Hematopoietic multipotent progenitor cell treated with erythropoietin and hydrocortisone succinate and interleukin-3 and kit ligand, for 8 days (in vitro differentiated cells): Measurements from ENCODE around the gene GALNS.
"Not testable (repeated sequence)": the region's sequence is repeated elsewhere in the genome, so short reads cannot be mapped to it uniquely, and the experiment has no call there.

Experiments used
- DNase-seq: peaks from one replicate; pipeline ENCODE4 v3.0.0-alpha.2; 2015

The GALNS gene

GRCh38 chr16:88834670-88835069 is 22.1 kb downstream of the GALNS start:
- no peak for DNase-seq

GRCh38 chr16:88833086-88833485 is 23.7 kb downstream of the GALNS start:
- DNase-seq: no peak

GRCh38 chr16:88831838-88832237 is 24.9 kb downstream of the GALNS start:
- no peak for DNase-seq

DNA sequence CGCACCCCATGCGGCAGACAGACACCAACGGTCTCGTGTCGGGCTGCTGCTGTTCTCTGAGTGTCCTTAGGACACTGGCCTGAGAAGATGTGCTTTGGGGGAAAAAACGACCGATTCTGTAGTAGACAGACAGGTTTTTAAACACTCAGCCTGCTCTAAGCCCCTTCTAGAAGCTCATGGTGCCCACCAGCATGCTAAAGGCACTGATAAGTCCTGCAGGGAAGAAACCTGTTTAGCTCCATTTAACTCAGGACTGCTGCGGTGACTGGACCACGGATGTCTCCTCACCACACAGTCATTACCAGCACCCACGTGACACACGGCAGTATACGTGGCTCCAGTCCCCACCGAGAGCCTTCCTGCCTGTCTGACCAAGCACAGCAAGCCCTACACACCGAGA is 26.0 kb downstream of the GALNS start:
- no peak for DNase-seq

- no peak for DNase-seq
These were observed 26.5 kb downstream of the GALNS start for GRCh38 chr16:88830258-88830657.

- DNase-seq: no peak
These were observed 28.0 kb downstream of the GALNS start for GRCh38 chr16:88828711-88829110.

DNA sequence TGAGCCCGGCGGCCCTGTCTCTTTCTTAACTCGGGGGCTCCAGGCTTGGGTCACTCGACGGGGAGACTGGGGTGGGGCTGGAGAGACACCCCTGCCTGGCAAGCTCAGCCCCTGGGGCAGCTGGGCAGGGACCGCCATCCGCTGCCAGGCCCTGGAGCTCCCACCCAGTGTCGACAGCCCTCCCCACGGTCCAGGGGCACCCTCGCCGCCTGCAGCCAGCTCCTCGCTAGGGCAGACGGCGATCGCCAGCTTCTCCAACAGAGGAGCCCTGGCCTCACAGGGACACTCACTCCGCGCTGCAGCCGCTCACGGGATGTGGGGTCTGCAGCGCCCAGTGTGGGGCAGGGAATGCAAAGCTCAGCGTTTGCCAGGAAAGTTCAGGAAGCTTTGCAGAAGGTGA is 29.0 kb downstream of the GALNS start:
- DNase-seq: no peak

DNA sequence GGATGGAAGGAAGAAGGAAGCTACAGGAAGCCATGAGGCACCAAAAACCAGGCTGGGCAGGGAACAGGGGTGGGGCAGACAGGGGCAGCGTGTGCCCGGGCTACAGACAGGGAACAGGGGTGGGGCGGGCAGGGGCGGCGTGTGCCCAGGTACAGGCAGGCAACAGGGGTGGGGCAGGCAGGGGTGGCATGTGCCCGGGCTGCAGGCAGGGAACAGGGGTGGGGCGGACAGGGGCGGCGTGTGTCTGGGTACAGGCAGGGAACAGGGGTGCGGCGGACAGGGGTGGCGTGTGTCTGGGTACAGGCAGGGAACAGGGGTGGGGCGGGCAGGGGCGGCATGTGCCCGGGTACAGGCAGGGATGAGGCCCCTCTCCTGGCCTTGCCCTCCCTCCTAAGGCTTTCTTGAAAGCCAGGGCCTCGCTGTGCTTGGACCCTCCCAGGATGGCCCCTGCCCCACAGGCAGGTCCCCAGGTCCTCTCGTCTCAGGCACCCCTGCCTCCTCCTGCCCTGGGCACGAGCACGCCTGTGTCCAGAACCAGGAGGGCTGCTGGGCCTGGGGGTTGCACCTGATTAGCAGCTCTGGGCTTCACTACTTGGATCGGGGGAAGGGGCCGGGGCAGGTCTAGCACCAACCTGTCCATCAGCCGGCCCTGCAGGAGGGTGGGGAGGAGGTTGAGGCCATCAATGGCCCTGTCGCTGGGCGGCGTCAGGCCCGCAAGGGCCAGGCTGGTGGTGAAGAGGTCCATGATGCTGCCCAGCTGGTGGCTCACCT is 30.5 kb downstream of the GALNS start:
- DNase-seq: no peak

DNA sequence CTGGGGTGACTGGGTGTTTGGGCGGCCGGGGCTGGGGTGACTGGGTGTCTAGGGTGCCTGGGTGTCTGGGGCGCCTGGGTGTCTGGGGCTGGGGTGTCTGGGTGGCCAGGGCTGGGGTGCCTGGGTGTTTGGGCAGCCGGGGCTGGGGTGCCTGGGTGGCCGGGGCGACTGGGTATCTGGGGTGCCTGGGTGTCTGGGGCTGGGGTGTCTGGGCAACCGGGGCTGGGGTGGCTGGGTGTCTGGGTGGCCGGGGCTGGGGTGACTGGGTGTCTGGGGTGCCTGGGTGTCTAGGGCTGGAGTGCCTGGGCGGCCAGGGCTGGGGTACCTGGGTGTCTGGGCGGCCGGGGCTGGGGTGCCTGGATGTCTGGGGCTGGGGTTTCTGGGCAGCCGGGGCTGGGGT is 31.6 kb downstream of the GALNS start:
- no peak for DNase-seq

GRCh38 chr16:88824256-88825077 is 32.3 kb downstream of the GALNS start:
- no peak for DNase-seq

GRCh38 chr16:88823646-88824045 is 33.1 kb downstream of the GALNS start:
- not testable (repeated sequence) for DNase-seq

DNA sequence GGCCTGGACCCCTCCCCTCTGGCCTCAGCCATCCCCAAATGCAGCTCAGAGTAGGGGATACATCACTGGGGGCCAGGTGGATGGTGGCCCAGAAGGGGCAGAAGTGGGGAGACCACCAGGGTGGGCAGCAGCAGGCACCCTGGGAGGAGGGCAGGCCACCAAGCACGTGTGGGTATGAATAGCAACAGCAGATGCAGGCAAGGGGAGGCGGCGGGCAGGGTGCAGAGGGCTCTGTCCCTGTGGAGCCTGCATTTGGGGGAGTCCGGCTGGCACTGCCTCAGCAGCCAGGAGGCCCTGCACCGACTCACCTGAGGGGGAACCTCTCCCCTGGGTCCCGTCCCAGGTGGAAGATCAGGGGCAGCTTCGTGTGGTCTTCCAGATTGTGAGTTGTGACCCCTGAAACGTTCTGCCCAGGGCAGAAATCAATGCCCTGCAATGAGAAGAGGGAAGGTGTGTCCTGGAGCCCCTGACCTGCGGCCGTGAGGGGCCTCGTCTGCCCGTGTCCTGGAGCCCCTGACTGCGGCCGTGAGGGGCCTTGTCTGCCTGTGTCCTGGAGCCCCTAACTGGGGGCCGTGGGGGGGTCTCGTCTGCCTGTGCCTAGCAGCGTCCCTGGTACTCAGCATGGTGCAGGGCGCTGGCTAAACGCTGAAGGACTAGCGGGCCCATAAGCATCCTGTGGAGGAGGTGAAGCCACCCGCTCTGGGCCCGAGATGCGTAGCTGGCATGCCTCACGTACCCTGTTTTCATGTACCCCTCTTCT is 34.3 kb downstream of the GALNS start:
- no peak for DNase-seq

DNA sequence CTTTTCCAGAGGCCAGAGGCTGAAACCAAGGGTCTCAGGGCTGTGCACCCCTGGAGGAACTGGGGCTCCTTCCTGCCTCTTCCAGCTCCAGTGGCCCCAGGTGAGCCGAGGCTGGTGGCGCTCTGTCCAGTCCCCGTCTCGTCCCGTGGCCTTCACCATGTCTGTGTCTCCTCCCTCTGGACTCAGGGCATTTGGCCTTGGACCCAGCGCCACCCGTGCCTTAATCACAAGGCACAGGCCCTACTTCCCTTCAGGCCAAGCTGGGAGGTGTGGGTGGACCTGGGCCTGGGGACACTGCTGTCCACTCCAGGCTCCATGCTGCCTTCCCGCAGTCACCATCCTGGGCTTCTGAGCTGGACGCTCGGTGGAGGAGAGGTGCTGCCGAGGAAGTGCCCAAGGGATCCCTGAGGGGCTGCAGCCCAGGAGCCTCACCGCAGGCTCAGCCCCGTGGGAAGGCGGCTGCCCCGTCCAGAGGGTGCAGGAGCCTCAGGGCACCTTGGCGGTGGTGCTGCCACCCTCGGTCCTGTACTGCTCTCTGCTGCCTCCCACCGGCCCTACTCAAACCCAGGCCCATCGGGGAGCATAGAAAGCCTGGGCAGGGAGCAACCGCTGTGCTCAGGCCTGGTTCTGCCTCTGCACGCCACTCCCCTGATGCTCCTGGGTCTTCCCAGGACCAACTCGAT is 35.4 kb downstream of the GALNS start:
- no peak for DNase-seq

DNA sequence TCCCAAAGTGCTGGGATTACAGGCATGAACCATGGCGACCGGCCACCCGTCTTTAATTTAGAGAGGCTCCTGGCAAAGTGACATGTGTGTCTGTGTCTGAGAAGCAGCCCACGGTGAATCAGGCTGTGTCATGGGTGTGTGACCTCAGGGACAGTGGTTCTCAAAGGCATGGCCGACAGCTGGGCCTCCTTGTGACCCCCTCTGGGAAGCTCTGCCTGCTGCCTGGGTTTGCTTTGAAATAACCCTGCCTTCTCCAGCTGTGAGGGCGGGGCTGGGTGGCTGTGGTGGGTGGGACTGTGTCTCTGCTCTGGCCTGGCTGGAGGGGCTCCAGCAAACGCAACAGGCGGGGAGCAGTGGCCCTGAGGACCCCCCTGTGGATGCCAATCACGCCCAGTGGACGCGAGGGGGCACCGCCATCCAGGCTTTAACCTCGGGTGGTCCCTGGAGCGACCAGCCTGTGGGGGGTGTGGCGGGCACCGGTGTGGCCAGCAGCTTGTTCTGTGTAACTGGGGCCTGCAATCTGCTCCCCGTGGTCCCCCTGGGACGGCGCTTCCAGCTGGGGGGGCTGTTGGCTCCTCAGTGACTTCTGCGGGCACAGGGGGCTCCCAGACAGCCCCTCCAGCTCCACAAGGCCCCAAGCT is 36.2 kb downstream of the GALNS start:
- DNase-seq: no peak

DNA sequence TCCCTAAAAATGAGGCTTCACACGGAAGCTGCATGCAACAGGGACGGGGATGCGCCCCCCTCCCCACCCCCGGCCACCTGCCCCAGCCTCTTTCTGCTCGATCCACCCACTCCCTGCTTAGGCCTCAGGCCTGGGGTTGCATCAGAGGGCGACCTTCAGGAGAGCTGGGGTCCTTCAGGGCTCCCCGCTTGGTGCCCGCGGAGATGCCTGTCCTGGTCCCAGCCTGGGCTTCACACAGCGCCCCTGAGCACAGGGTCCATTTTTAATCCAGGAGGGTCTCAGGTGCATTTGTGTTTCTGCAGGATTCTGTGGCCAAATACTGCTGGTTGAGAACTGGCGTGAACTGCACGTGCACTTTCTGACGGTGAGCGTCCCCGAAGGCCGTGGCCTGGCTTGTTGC is 37.6 kb downstream of the GALNS start:
- no peak for DNase-seq

DNA sequence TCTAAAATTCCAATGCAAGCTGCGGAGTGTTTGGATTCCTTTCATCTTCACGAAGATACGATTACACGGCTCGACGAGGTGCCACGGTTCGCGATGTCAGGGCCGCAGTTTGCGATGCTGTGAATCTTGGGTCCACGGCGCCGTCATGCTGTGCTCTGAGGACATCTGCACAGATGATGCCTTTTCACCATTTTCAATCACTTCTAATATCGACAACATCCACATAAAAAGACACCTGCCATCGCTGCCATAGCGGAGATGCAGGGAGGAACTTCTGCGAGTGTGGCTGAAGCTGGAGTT is 38.2 kb downstream of the GALNS start:
- DNase-seq: no peak

DNA sequence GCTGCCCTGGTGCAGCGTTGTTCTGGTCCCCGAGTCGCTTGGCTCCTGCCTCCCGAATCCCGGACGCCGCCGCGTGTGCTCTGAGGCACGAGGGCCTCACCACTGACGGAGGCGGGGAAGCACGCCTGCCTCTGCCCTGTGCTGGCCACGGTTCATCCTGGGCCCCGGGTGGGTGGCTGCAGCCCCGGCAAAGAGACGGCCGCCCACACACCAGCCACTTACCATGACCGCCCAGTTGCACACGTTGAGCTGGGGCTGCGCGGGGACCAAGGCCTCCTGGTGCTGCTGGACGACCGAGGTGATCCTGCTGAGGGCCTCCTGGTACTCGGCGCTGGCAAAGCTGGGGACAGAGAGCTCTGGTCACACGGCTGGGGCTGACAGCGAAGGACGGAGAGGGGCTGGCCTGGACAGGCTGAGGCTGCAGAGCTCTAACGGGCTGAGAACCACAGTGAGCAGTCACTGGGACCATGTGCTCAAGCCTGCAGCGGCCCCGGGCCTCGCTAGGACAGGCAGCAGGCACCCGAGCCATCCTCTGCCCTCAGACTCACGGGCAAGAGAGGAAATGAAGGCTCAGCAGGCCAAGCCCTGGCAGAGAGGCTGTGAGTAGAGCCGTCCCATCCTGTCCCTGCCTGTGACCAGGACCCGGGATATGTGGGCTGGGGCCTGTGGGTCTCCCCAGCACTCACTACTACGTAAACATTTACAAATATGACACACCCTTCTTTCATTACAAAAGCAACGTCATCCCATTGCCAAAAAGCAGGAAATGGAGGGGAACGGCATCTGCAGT is 38.8 kb downstream of the GALNS start:
- DNase-seq: no peak

DNA sequence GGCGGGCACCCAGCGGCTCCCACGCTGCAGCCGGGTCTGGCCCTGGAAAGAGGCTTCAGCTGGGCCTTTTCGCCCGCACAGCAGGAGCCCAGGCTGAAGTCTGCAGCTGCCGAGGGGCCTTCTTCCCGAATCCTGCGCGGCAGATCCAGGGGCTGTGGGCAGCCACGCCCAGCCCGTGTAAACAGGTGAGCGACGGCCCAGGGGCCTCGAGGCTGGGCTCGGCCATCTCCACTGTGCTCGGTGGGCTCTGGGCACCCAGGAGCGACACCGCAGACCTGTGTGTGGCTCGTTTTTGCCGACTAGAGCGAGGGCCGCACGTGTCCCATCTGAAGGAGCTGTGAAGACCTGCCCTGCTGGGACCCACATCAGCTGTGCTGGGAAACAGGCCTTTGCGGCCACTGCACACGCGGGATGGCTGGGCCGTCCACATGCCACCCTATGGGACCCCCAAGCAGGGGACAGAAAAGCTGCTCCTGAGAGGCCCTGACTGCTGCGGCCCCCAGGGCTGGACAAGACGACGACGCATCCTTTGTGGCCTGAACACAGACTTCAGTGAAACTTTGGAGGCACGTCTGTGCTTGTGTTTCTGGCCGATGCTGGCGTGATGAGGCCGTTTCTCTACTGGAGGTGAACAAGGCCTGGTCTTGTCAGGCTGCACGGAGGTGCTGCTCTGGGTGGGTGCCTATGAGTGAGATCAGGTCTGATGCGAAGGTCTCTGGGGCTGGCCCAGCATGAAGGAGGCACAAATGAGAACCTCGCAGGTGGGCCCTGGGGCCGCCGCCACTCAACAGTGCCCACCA is 39.8 kb downstream of the GALNS start:
- DNase-seq: no peak

DNA sequence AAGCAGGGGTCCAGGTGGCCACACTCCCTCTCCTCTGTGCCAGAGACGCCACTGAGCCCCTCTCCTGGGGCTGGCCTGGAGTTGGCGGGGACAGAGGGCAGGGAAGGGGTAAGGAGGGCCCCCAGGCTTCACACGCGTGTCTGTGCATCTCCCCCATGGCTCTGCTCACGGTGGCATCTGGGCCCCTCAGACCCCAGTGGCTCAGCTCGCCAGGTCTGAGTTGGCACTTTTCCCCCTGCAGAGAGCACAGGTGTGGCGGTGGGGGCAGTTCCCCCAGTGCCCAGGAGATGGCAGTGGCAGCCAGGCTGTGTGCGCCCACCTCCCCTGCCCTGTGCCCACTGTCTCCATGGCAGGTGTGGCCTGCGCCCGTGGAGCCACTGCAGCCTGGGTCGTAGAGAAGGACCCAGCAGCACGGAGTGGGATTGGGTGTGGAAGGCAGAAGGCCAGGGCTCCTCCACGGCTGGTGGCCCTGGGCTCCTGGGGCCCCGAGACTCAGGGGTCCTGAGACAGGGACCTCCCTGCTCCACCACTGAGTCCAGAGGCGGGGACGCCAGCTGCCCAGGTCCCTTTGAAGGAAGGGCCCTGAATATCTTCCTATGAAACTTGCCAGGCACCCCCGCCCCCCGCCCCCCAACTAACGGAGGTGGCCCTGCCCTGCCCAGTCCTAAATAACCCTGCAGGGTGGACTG is 40.7 kb downstream of the GALNS start:
- peak; percentile 50 for DNase-seq

DNA sequence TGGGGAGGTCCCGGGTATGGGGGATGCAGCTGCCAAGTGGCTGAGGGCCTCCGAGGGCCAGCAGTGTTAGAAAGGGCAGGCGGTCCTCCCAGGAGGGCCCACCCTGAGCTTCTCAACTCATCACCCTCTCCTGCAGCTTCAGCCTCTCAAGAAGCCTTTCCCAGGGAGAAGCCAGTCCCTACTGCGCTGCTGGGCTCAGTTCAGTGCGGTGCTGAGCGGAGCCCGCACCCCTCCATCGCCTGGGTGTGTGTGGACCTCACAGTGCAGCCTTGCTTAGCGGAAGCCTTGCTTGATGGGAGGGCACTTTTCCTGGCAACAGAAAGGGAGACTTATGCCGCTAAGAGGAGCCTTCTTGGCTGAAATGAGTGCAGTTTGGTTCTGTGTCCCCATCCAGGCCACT is 41.5 kb downstream of the GALNS start:
- DNase-seq: no peak

GRCh38 chr16:88814144-88814502 is 42.6 kb downstream of the GALNS start:
- no peak for DNase-seq
